GM12873 (cell line): ENCODE measurements around the gene TOX2.

Experiments used
- CTCF ChIP-seq: IDR thresholded peaks from 2 replicates; pipeline ENCODE4 v1.5.1; 2012; ENCODE audit warnings: low read depth, mild to moderate bottlenecking, moderate library complexity, low read length, control low read depth; ENCODE audit not compliant: insufficient read depth; ENCODE audit errors: missing control alignments

The TOX2 gene

GRCh38 chr20:44033344-44033743 lies 118.7 kb downstream of the TOX2 start:
- no peak for TF ChIP-seq CTCF

- no peak for TF ChIP-seq CTCF
Observed at GRCh38 chr20:44033873-44034272, 119.2 kb downstream of the TOX2 start.

GRCh38 chr20:44034451-44034850 lies 119.8 kb downstream of the TOX2 start:
- TF ChIP-seq CTCF, result no peak

GRCh38 chr20:44034965-44035635 lies 120.4 kb downstream of the TOX2 start:
- no peak for TF ChIP-seq CTCF

- no peak for TF ChIP-seq CTCF
Observed at GRCh38 chr20:44035924-44036323, 121.3 kb downstream of the TOX2 start.

GRCh38 chr20:44036441-44036840 lies 121.8 kb downstream of the TOX2 start:
- TF ChIP-seq CTCF, result no peak

GRCh38 chr20:44038681-44039123 lies 124.0 kb downstream of the TOX2 start:
- TF ChIP-seq CTCF, result no peak
